GM10847 (cell line): Measurements from ENCODE around the gene KCNK4.

Source experiments
- POLR2A ChIP-seq: IDR thresholded peaks from 2 replicates; pipeline ENCODE4 v1.6.1; 2011; ENCODE audit not compliant: insufficient read length; ENCODE audit errors: extremely low read depth

KCNK4 gene

DNA sequence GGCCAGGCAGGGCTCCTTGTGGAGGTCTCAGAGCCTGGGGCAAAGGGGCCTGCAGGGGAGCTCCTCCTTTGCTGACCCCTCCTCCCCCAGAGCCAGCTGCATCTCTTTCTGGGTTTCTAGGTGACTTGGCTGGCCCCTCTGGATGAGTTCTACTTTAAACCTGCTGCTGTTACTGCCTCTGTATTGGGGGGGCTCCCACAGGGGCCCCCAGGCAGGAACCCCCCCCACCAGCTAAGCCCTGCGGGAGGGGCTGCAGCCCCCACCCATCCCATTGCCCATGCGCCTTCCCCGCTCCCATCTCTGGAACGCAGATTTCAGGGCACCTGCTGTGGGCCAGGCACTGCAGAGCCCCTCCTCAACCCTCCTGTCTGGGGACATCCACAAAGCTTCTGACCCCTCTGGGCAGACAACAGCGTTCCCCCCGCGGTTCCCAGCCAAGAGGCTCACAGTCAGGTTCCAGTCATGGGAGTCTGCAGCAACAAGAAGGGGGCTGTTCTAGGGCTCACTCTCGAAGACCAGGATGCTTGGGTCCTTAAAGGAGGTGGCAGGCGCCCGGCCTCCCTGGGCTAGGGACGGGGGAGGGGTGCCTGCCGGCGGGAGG, 40.6 kb upstream of the KCNK4 start:
- TF ChIP-seq POLR2A: no peak

DNA sequence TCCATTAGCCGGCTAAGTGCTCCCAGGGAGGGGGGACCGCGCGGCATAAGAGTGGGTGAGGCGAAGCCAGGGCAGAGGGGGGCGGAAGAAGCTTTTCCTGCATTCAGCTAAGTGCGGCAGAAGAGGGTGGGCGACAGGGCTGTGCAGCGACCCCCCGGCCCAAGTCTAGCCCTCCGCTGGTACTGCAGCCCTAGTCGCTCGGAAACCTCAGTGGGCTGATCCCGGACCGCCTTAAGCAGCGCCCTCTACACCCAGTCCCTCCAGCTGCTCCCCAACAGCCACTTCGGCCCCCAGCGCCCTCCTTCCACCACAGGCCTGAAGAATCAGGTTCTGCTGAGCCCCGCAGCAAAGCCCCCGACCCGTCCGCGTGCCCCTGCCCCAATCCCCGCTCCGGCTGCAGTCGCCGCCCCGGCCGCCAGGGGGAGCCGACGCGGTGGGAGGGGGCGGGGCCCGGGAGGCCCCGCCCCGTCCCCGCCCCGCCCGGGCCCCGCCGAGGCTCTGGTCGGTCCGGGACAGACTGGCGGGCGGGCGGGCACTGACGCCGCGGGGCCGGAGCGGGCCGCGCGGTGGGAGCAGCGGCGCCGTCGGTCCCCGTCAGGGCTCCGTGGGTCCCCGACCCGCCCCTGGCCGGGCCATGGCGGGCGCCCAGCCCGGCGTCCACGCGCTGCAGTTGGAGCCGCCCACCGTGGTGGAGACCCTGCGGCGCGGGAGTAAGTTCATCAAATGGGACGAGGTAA, 39.9 kb upstream of the KCNK4 start, which contains the start of gene PLCB3:
Gene PLCB3 (plus strand): TSS at position 515 of the 737 bp plus-strand sequence. CDS start 120 bp downstream, at position 635.
- peak; percentile 44 for TF ChIP-seq POLR2A

GRCh38 chr11:64251753-64252002, 39.4 kb upstream of the KCNK4 start:
- TF ChIP-seq POLR2A: no peak

DNA sequence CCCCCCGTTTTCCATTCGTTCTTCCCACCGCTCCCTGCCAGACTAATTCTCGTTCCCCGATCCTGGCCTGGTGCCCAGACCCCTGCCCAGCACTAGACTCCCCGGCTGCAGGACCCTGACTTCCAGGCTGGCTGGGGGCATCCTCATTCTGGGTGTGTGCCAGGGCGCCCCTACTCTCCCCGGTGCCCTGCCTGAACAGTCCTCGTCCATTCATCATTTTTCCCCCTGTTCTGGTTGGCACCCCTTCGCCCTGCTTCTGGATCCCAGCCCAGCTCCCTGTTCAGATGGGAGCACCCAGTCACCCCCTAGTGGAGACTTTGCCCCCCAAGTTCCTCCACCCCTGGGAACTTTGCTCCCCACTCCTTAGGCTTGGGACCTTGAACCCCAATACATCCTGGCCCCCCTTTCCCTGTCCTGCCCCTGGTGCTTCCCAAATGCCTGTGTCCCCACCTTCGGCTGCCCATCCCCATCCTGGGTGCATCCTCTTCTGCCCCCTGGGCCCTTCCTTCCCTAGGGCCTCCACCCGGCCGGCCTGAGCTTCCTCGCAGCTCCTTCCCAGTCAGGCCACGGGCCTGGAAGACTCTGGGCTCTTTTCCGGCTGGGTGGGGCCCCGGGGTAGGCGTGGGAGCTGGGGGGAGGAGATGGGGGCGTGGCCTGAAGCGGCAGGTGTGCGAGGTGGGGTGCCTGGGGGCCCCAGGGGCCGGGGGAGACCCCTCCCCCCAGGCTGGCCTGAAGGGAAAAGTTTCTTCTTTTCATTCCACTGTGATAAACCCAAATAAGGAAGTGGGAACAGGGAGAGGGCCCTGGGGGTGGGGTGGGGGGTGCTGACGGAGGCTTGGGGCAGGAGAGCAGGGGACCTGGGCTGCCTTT, 38.9 kb upstream of the KCNK4 start:
- TF ChIP-seq POLR2A: no peak

GRCh38 chr11:64253043-64253442, 38.1 kb upstream of the KCNK4 start:
- no peak for TF ChIP-seq POLR2A

GRCh38 chr11:64253481-64253880, 37.6 kb upstream of the KCNK4 start:
- no peak for TF ChIP-seq POLR2A

GRCh38 chr11:64254326-64254725, 36.8 kb upstream of the KCNK4 start:
- no peak for TF ChIP-seq POLR2A

DNA sequence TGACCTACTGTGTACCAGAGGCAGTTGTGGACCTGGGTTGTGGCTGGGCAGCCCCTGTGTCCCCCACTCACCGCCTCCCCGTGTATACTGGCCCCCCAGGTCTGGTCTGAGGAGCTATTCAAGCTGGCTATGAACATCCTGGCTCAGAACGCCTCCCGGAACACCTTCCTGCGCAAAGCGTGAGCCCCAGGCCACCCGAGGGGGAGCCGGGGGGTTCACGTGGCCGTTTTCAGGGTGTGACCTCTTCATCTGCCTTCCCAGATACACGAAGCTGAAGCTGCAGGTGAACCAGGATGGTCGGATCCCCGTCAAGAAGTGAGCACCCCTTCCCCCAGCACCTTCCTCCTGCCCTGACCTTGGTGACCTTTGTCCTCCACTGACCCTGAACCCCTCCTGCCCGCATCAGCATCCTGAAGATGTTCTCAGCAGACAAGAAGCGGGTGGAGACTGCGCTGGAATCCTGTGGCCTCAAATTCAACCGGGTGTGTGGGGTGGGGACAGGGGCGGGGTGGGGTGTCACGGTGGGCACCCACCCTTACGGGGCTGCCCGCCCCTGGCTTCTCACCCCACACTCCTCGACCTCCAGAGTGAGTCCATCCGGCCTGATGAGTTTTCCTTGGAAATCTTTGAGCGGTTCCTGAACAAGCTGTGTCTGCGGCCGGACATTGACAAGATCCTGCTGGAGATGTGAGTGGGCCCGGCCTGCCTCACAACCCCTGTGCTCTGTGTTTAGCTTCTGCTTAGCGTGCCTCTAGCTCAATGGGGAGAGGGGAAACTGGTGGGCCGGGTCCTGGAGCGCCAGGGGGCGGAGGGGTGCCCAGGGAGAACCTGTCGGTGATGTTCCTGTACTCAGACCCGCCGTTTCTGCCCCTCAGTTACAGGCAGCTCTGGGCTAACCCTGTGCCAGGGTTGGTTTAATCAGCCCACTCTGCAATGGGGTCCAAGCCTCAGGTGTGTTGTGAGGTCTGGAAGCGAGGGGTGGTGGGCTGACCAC, 35.7 kb upstream of the KCNK4 start:
- TF ChIP-seq POLR2A: no peak

DNA sequence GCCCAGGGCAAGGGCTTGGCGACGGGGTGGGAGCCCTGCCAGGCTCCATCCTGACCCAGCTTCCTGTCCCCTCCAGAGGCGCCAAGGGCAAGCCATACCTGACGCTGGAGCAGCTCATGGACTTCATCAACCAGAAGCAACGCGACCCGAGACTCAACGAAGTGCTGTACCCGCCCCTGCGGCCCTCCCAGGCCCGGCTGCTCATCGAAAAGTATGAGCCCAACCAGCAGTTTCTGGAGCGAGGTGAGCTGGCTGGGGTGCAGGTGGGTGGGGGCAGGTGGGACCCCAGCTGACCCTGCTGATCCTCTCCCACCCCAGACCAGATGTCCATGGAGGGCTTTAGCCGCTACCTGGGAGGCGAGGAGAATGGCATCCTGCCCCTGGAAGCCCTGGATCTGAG, 34.8 kb upstream of the KCNK4 start:
- no peak for TF ChIP-seq POLR2A

GRCh38 chr11:64258356-64258755, 32.7 kb upstream of the KCNK4 start:
- TF ChIP-seq POLR2A: no peak

GRCh38 chr11:64258946-64259532, 32.1 kb upstream of the KCNK4 start:
- no peak for TF ChIP-seq POLR2A

DNA sequence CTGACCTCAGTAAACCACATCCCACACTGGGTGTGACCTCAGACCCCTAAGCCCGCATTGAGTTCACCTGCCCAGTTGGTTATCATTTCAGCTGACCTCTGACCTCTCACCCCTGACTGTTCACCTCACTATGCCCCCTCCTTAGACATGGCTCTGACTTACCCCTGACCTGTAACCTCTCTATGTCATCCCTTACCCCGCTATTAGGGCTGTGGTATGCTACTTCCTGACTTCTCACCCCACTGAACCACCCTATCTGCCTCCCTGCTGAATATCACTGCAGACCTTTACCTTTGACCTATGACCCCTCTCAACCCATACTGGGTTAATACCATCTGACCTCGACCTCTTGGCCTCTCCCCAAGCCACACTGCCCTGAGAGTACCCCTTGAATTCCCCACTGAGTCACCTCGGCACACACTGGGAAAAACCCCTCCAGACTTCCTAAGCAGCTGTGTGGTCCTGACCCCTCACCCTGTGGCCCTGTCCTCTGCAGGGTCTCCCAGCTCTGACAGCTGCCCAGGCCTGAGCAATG, 31.5 kb upstream of the KCNK4 start:
- TF ChIP-seq POLR2A: no peak

GRCh38 chr11:64260147-64260708, 30.9 kb upstream of the KCNK4 start:
- no peak for TF ChIP-seq POLR2A

- no peak for TF ChIP-seq POLR2A
Observed at GRCh38 chr11:64261556-64262080, 29.5 kb upstream of the KCNK4 start.
